ENCODE data around the gene TAOK2. TPM values are rescaled to one million over a fixed set of nuclear protein-coding genes. Genes with fewer than 3 reads are reported as not detected.
"Not testable (repeated sequence)": the region's sequence is repeated elsewhere in the genome, so short reads cannot be mapped to it uniquely, and the experiment has no call there.

TAOK2 gene
- total RNA-seq, 5 donors from 2014 or later (not counting 1 experiment from before 2014, with no cell fraction given), result 26.1 to 58.3 (median 55.9) TPM

GRCh38 chr16:29951625-29952365 is 21.9 kb upstream of the TAOK2 start:
- Histone ChIP-seq H3K9me3 (no peaks in the 10 kb centered on the region), H3K4me3 (ENCODE audit: control insufficient read depth in 1 of 2, extremely low read depth in 1 of 2, low read length in 1 of 2) (no peak overlapping the region), H3K27me3 (replicated peaks in 1 of 2; ENCODE audit: control insufficient read depth in 2 of 2, extremely low read depth in 1 of 2, insufficient read depth in 2 of 2, low read length in 1 of 2) (peaks cover 0 to 17% of the 10 kb centered on the region in 2 experiments), H3K4me1 (ENCODE audit: control insufficient read depth in 1 of 2, extremely low read depth in 1 of 2, insufficient read depth in 2 of 2, low read length in 2 of 2) (no peaks in the 10 kb centered on the region), H3K36me3 (ENCODE audit: control insufficient read depth in 2 of 2, extremely low read depth in 1 of 2, insufficient read depth in 1 of 2, low read length in 1 of 2) (no peaks in the 10 kb centered on the region), H3K27ac (ENCODE audit: low read length) (no peak overlapping the region)
- peaks cover 0 to 11% (median 2%) of the 10 kb centered on the region in 3 donors for H3K9me3 Mint-ChIP-seq
- no peak for DNase-seq
- no peak overlapping the region for H3K4me3 Mint-ChIP-seq
- no peaks in the 10 kb centered on the region for H3K36me3 Mint-ChIP-seq
- no peaks in the 10 kb centered on the region for H3K4me1 Mint-ChIP-seq
- ChIA-PET CTCF (no interaction called here), POLR2A (no interaction called here)
- 92% methylated on average over 8 of the region's 8 CpGs for WGBS (ENCODE audit: insufficient coverage)
- ATAC-seq (replicated peaks in 1 of 4), result no peak
- no peak overlapping the region for H3K27ac Mint-ChIP-seq
- H3K27me3 Mint-ChIP-seq, result peaks cover 0 to 3% of the 10 kb centered on the region in 2 donors

GRCh38 chr16:29958756-29959155 is 14.9 kb upstream of the TAOK2 start:
- no peaks in the 10 kb centered on the region for H3K9me3 ChIP-seq
- H3K4me3 ChIP-seq (ENCODE audit: control insufficient read depth in 1 of 2, extremely low read depth in 1 of 2, low read length in 1 of 2), result no peak overlapping the region
- ChIA-PET POLR2A (interaction anchor here in 1 of 2 donors (0.6 kb wide), 1 partner anchor 28 kb away, joined by 3 read pairs; no protein-coding TSS in a partner anchor), CTCF (no interaction called here)
- no peak for ATAC-seq (replicated peaks in 1 of 4)
- H3K27ac Mint-ChIP-seq, result no peak overlapping the region
- peaks cover 0 to 3% of the 10 kb centered on the region in 2 donors for H3K36me3 ChIP-seq (ENCODE audit: control insufficient read depth in 2 of 2, extremely low read depth in 1 of 2, insufficient read depth in 1 of 2, low read length in 1 of 2)
- H3K27me3 ChIP-seq (replicated peaks in 1 of 2; ENCODE audit: control insufficient read depth in 2 of 2, extremely low read depth in 1 of 2, insufficient read depth in 2 of 2, low read length in 1 of 2), result peaks cover 0 to 3% of the 10 kb centered on the region in 2 experiments
- H3K27ac ChIP-seq (ENCODE audit: low read length), result no peak overlapping the region
- H3K36me3 Mint-ChIP-seq, result no peaks in the 10 kb centered on the region
- H3K4me1 Mint-ChIP-seq, result peaks cover 19 to 22% (median 22%) of the 10 kb centered on the region in 3 donors
- no peak for DNase-seq
- no peaks in the 10 kb centered on the region for H3K9me3 Mint-ChIP-seq
- peaks cover 10 to 25% of the 10 kb centered on the region in 2 experiments for H3K4me1 ChIP-seq (ENCODE audit: control insufficient read depth in 1 of 2, extremely low read depth in 1 of 2, insufficient read depth in 2 of 2, low read length in 2 of 2)
- peaks cover 0 to 3% of the 10 kb centered on the region in 2 donors for H3K27me3 Mint-ChIP-seq
- WGBS (ENCODE audit: insufficient coverage), result 100% methylated on average over 3 of the region's 5 CpGs
- H3K4me3 Mint-ChIP-seq, result no peak overlapping the region

GRCh38 chr16:29959293-29959692 is 14.4 kb upstream of the TAOK2 start:
- Histone ChIP-seq H3K36me3 (ENCODE audit: control insufficient read depth in 2 of 2, extremely low read depth in 1 of 2, insufficient read depth in 1 of 2, low read length in 1 of 2) (peaks cover 0 to 3% of the 10 kb centered on the region in 2 donors), H3K4me3 (ENCODE audit: control insufficient read depth in 1 of 2, extremely low read depth in 1 of 2, low read length in 1 of 2) (no peak overlapping the region), H3K9me3 (no peaks in the 10 kb centered on the region), H3K27me3 (replicated peaks in 1 of 2; ENCODE audit: control insufficient read depth in 2 of 2, extremely low read depth in 1 of 2, insufficient read depth in 2 of 2, low read length in 1 of 2) (peaks cover 0 to 3% of the 10 kb centered on the region in 2 experiments), H3K27ac (ENCODE audit: low read length) (no peak overlapping the region), H3K4me1 (ENCODE audit: control insufficient read depth in 1 of 2, extremely low read depth in 1 of 2, insufficient read depth in 2 of 2, low read length in 2 of 2) (peaks cover 10 to 25% of the 10 kb centered on the region in 2 experiments)
- peak overlapping the region in 1 of 3 donors; percentile 57 for H3K4me3 Mint-ChIP-seq
- POLR2A ChIA-PET, result interaction anchor here in 1 of 2 donors (0.6 kb wide), 1 partner anchor 28 kb away, joined by 3 read pairs; no protein-coding TSS in a partner anchor
- H3K27ac Mint-ChIP-seq, result no peak overlapping the region
- DNase-seq (peak in 1 of 35 experiments; percentile 31), ATAC-seq (replicated peaks in 1 of 4) (no peak)
- H3K36me3 Mint-ChIP-seq, result no peaks in the 10 kb centered on the region
- no CpG with 5 or more reads among the region's 9 CpGs for WGBS (ENCODE audit: insufficient coverage)
- CTCF ChIA-PET, result no interaction called here
- H3K9me3 Mint-ChIP-seq, result no peaks in the 10 kb centered on the region
- no peaks in the 10 kb centered on the region for H3K27me3 Mint-ChIP-seq
- peaks cover 19 to 22% (median 22%) of the 10 kb centered on the region in 3 donors for H3K4me1 Mint-ChIP-seq

- H3K4me1 ChIP-seq (ENCODE audit: control insufficient read depth in 1 of 2, extremely low read depth in 1 of 2, insufficient read depth in 2 of 2, low read length in 2 of 2), result peaks cover 10 to 25% of the 10 kb centered on the region in 2 experiments
- POLR2A ChIA-PET; H3K36me3 ChIP-seq (ENCODE audit: control insufficient read depth in 2 of 2, extremely low read depth in 1 of 2, insufficient read depth in 1 of 2, low read length in 1 of 2); H3K27me3 ChIP-seq (replicated peaks in 1 of 2; ENCODE audit: control insufficient read depth in 2 of 2, extremely low read depth in 1 of 2, insufficient read depth in 2 of 2, low read length in 1 of 2); H3K9me3 Mint-ChIP-seq; DNase-seq; H3K27ac ChIP-seq (ENCODE audit: low read length); H3K27me3 Mint-ChIP-seq; H3K9me3 ChIP-seq; H3K4me3 ChIP-seq (ENCODE audit: control insufficient read depth in 1 of 2, extremely low read depth in 1 of 2, low read length in 1 of 2); ATAC-seq (replicated peaks in 1 of 4); H3K36me3 Mint-ChIP-seq: not testable (repeated sequence)
- Mint-ChIP-seq H3K4me1 (peaks cover 19 to 25% (median 24%) of the 10 kb centered on the region in 3 donors), H3K27ac (peak overlapping the region in 1 of 2 donors; percentile 16), H3K4me3 (peak overlapping the region in 1 of 3 donors; percentile 90)
- CTCF ChIA-PET, result interaction anchor here in 1 of 2 donors (1.1 kb wide), 1 partner anchor 12 kb away, joined by 4 read pairs; no protein-coding TSS in a partner anchor
- no CpG with 5 or more reads among the region's 4 CpGs for WGBS (ENCODE audit: insufficient coverage)
These were observed 13.8 kb upstream of the TAOK2 start for GRCh38 chr16:29959821-29960220.

GRCh38 chr16:29961127-29961478 is 12.6 kb upstream of the TAOK2 start:
- Mint-ChIP-seq H3K27me3 (no peaks in the 10 kb centered on the region), H3K27ac (peak overlapping the region; percentile 92 to 95), H3K9me3 (no peaks in the 10 kb centered on the region), H3K4me1 (peaks cover 19 to 29% (median 24%) of the 10 kb centered on the region in 3 donors), H3K4me3 (peak overlapping the region; percentile 82 to 90 (median 85)), H3K36me3 (no peaks in the 10 kb centered on the region)
- Histone ChIP-seq H3K4me3 (ENCODE audit: control insufficient read depth in 1 of 2, extremely low read depth in 1 of 2, low read length in 1 of 2) (peak overlapping the region; percentile 69 to 87), H3K9me3 (no peaks in the 10 kb centered on the region), H3K36me3 (ENCODE audit: control insufficient read depth in 2 of 2, extremely low read depth in 1 of 2, insufficient read depth in 1 of 2, low read length in 1 of 2) (peaks cover 0 to 3% of the 10 kb centered on the region in 2 donors), H3K27ac (ENCODE audit: low read length) (peak overlapping the region; percentile 73), H3K27me3 (replicated peaks in 1 of 2; ENCODE audit: control insufficient read depth in 2 of 2, extremely low read depth in 1 of 2, insufficient read depth in 2 of 2, low read length in 1 of 2) (no peaks in the 10 kb centered on the region), H3K4me1 (ENCODE audit: control insufficient read depth in 1 of 2, extremely low read depth in 1 of 2, insufficient read depth in 2 of 2, low read length in 2 of 2) (peaks cover 10 to 25% of the 10 kb centered on the region in 2 experiments)
- DNase-seq (no peak), ATAC-seq (replicated peaks in 1 of 4) (no peak)
- ChIA-PET POLR2A (interaction anchor here (1.2 kb wide), 2 partner anchors 12 kb away, joined by 4 to 7 read pairs; no protein-coding TSS in a partner anchor), CTCF (interaction anchor here (0.6 to 2.5 kb wide), 9 partner anchors 13 to 259 kb away, joined by 3 to 22 read pairs (median 4); partner anchors contain the start of genes HIRIP3 (in 1 of the 2), KCTD13 (in 1 of the 2) and TAOK2 (in 1 of the 2))
- 90% methylated on average over 8 of the region's 10 CpGs for WGBS (ENCODE audit: insufficient coverage)

- no peaks in the 10 kb centered on the region for H3K27me3 ChIP-seq (replicated peaks in 1 of 2; ENCODE audit: control insufficient read depth in 2 of 2, extremely low read depth in 1 of 2, insufficient read depth in 2 of 2, low read length in 1 of 2)
- DNase-seq, result peak; percentile 81 to 97 (median 91)
- peak; percentile 85 to 95 (median 88) for ATAC-seq (replicated peaks in 1 of 4)
- H3K27ac ChIP-seq (ENCODE audit: low read length), result peak within 1 kb of the TSS; percentile 90
- peaks cover 0 to 3% of the 10 kb centered on the region in 2 donors for H3K36me3 ChIP-seq (ENCODE audit: control insufficient read depth in 2 of 2, extremely low read depth in 1 of 2, insufficient read depth in 1 of 2, low read length in 1 of 2)
- Mint-ChIP-seq H3K4me1 (peaks cover 19 to 30% (median 24%) of the 10 kb centered on the region in 3 donors), H3K27me3 (no peaks in the 10 kb centered on the region), H3K9me3 (no peaks in the 10 kb centered on the region), H3K4me3 (peak within 1 kb of the TSS; percentile 87 to 90 (median 88)), H3K36me3 (no peaks in the 10 kb centered on the region), H3K27ac (peak within 1 kb of the TSS; percentile 92 to 95)
- ChIA-PET CTCF (interaction anchor here (0.6 to 2.5 kb wide), 5 partner anchors 12 to 260 kb away, joined by 3 to 22 read pairs (median 9); partner anchors contain the start of genes HIRIP3 (in 1 of the 2), KCTD13 (in 1 of the 2) and TAOK2 (in 1 of the 2)), POLR2A (interaction anchor here (0.5 to 1.2 kb wide), 5 partner anchors 11 to 1666 kb away, joined by 4 to 7 read pairs (median 4); no protein-coding TSS in a partner anchor)
- under 1% methylated on average over 75 of the region's 75 CpGs for WGBS (ENCODE audit: insufficient coverage)
- peaks cover 10 to 25% of the 10 kb centered on the region in 2 experiments for H3K4me1 ChIP-seq (ENCODE audit: control insufficient read depth in 1 of 2, extremely low read depth in 1 of 2, insufficient read depth in 2 of 2, low read length in 2 of 2)
- peak within 1 kb of the TSS; percentile 69 to 87 for H3K4me3 ChIP-seq (ENCODE audit: control insufficient read depth in 1 of 2, extremely low read depth in 1 of 2, low read length in 1 of 2)
- H3K9me3 ChIP-seq, result no peaks in the 10 kb centered on the region
These were observed 12.0 kb upstream of the TAOK2 start, which contains the start of gene TMEM219 for GRCh38 chr16:29961479-29962343. Gene TMEM219, plus strand, starts transcription at chr16:29962079. Its CDS starts 1,065 bp downstream, at chr16:29963144.
